SKM-1 treated with dmso at 0.1 percent for 144 hours (cell line): ENCODE measurements around the gene KCNS1.
A peak's percentile ranks its signal among the peaks of the same experiment; 100 is the strongest.

Experiments used
- DNase-seq: peaks from one replicate; lab custom pipeline; 2025; ENCODE audit not compliant: unreplicated experiment; lab: John Stamatoyannopoulos, UW

KCNS1 gene

GRCh38 chr20:45110301-45110700 lies 9.4 kb upstream of the KCNS1 start:
- no peak for DNase-seq

DNA sequence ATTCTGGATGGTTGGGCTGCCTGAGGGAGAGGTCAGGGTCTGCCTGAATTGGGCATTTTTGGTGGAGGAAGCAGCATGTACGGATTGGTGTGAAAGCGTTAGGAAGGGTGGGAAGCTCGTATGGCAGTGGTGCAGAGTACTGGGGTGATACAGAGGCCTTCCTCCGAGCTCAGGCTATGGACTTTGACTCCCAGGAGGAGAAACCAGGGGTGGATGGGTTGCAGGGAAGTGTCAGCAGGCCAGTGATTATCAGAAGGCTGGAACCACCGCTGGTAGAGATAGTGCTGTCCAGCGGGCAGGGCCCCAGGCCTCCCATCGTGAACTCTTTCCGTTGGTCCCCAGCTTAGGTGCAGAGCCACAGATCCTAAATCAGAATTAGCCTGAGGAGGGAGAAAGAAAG lies 8.7 kb upstream of the KCNS1 start:
- no peak for DNase-seq

DNA sequence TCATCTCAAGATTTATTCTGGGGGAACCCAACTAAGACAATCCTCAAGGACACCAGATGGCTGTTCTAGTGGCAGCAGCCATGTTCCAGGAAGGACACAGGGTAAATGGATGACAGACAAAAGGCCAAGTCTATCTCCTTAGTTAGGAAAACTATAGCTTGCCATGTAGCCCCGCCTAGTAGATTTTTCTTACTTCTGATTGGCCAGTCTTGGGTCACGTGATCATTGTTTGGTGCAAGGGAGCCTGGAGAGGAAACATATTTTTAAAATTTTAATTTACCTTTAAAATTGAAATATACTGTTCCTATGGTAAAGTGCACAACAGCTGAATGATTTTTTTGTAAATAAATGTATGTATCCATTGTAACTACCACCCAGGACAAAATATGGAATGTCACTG lies 4.4 kb upstream of the KCNS1 start:
- no peak for DNase-seq

- DNase-seq = no peak
These were observed 3.9 kb upstream of the KCNS1 start for GRCh38 chr20:45104786-45105185.

- DNase-seq = no peak
These were observed 2.1 kb upstream of the KCNS1 start for GRCh38 chr20:45103072-45103471.

DNA sequence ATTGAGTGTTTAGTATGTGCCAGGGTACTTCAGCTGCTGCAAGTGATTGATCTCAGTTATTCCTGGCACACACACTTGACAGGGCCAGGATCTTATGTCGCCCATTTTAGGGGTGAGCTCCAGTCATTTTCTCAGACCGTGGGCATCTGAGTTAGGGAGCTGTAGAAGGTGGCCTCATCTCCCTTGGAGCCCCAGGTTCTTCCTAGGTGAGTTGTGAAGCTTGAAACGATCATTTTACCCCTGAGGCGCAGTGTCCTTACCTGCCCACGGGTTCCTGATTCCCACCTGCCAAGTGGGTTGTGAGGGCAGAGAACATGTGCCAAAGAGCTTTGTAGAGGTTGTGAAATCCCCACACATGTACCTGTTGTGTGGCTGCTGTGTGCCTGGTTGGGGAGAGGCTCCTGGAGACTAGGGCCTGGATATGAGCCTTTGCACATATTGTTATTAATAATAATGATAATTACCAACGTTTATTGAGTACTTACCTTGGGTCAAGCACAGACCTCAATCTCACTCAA lies 465 bp upstream of the KCNS1 start:
- DNase-seq = no peak

GRCh38 chr20:45098103-45098773 lies 2.7 kb downstream of the KCNS1 start:
- no peak for DNase-seq

GRCh38 chr20:45097485-45098102 lies 3.3 kb downstream of the KCNS1 start:
- peak; percentile 67 for DNase-seq

- DNase-seq = no peak
These were observed 4.1 kb downstream of the KCNS1 start for GRCh38 chr20:45096781-45097180.

- peak; percentile 58 for DNase-seq
These were observed 5.1 kb downstream of the KCNS1 start for GRCh38 chr20:45095805-45096238.

DNA sequence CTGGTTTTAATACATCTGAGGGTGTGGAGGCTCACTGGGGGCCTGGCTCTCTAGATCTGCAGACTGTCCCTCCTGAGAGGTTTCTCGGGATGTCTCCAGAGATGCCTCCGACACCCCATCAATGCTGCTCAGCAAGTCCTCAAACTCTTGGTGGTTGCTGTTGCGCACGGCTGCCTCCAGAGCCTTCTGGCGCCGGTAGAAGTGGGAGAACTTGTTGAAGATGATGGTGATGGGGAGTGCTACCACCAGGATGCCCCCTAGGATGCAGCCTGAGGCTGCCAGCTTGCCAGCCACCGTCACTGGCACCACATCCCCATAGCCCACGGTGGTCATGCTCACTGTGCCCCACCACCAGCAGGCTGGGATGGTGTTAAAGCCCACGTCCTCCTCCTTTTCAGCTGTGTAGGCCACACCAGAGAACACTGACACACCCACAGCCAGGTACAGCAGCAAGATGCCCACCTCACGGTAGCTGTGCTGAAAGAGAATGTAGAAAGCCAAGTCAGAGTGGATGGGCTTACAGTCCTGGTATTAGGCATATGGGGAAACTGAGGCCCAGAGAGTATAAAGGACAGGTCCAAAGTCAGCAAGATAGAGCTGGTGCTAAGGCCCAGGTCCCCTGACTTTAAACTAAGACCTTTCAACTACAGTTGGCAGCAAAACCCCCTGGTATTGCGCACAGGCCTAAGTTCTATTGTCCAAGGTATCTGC lies 5.9 kb downstream of the KCNS1 start:
- no peak for DNase-seq

- DNase-seq = no peak
These were observed 6.7 kb downstream of the KCNS1 start for GRCh38 chr20:45094201-45094600.

- DNase-seq = no peak
These were observed 8.0 kb downstream of the KCNS1 start for GRCh38 chr20:45092898-45093297.

DNA sequence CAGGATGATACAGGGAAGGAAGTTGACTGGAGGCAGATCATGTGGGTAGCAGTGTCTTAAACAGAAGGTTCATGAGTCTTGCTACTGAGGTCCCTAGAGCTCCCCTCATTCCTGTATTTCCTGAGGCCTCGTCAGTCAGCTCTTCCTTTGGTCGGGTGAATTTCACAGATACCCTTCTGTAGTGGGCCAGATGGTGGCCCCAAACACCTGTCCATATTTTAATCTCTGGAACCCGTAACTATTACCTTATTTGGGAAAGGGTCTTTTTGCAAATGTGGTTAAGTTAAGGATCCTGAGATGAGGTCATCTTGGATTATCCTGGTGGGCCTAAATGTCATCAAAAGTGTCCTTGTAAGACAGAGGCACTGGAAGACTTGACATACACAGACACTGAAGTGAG lies 9.6 kb downstream of the KCNS1 start:
- DNase-seq = no peak

DNA sequence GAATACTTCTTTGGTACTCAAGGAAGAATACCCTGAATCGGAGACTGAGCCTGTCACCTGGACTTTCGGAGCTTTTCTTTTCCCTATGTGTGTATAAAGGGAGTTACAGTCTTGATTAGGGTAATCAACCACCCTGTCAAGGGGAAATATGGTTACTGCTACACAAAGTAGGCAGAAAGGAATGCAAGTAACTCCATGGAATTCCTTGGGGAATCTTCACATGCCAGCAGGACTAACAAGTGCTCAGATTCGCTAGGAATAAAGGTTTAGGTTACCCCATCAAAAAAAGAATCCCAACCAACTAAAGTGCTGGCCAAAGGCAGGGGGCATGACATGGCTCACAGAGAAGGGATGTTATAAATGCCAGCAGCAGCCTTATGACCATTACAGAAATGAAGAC lies 10.4 kb downstream of the KCNS1 start:
- DNase-seq = no peak

GRCh38 chr20:45088247-45088646 lies 12.7 kb downstream of the KCNS1 start:
- no peak for DNase-seq

- no peak for DNase-seq
These were observed 13.1 kb downstream of the KCNS1 start for GRCh38 chr20:45087814-45088213.

GRCh38 chr20:45087097-45087790 lies 13.7 kb downstream of the KCNS1 start:
- DNase-seq = no peak

DNA sequence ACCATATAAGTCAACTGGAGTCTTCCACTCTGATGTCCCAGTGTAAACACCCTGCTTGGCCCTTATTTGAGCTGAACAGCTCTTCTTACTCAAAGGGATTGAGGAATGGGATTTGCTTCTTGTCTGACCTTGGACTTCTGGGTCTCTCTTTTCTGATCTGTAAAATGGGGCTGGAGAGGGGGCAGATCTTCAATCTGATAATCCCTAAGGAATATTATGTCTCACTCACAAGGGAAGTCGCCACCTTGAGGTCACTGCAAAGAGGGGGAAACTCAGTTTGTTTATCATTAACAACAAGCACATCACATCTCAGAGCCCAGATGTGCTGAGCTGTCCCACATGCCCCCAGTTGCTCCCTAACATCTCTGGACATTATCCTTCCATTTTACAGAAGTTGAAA lies 15.1 kb downstream of the KCNS1 start:
- DNase-seq = no peak

DNA sequence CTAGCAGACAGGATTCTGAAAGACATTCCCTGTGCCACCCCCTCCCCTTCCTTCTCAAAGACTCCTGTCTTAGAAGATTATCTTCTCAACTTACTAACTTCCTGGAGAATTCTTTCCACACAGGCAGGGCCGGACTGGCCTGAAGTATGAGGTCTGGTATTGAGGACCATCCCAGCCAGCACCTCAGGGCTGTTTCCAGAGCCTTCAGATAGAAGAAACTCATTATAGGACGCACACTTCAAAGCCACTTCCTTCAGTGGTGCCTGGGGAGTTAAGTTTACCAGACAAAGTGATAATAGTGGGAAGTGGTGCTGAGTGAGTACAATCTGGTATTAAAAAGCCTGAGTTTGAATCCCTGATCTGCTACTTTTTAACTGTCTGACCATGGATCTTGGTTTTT lies 15.6 kb downstream of the KCNS1 start:
- no peak for DNase-seq

DNA sequence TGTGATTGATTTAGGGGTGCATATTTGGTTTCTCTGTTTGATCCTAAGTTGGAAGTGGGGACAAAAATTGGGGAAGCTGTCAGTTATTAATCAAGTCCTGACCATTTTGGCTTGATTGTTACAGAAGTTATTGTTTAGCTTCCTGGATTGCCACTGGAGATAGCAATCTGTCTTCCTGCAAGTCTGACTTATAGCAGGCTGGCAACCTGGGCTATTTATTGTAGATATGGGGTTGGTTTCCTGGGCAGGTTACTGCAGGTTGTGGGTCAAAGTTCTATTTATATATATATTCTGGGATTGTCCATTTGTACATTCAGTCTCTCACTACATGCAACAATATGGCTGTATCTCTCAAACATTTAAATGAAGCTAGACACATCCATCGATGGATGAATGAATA lies 17.8 kb downstream of the KCNS1 start:
- no peak for DNase-seq

DNA sequence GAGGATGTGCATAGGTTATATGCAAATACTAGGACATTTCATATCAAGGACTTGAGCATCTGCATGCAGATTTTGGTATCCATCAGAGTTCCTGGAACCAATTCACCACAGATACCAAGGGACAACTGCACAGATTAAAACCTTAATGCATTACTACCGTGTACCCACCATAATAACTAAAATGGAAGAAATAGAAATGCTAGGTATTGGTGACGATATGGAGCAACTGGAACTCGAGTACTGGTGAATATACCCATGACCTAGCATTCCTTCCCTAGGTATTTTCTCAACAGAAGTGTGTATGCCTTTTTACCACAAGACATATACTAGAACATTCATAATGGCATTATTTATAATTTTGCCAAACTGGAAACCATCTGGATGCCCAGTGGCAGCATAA lies 18.5 kb downstream of the KCNS1 start:
- no peak for DNase-seq
